ENCODE data around the gene GPR89B. TPM values are rescaled to one million over a fixed set of nuclear protein-coding genes. Genes with fewer than 3 reads are reported as not detected.

Gene GPR89B
- total and polyA plus RNA-seq, 2 of the 8 experiments (the other 6 are each of a cell fraction or from before 2014, with no cell fraction given), result 19.5 to 32.5 TPM

DNA sequence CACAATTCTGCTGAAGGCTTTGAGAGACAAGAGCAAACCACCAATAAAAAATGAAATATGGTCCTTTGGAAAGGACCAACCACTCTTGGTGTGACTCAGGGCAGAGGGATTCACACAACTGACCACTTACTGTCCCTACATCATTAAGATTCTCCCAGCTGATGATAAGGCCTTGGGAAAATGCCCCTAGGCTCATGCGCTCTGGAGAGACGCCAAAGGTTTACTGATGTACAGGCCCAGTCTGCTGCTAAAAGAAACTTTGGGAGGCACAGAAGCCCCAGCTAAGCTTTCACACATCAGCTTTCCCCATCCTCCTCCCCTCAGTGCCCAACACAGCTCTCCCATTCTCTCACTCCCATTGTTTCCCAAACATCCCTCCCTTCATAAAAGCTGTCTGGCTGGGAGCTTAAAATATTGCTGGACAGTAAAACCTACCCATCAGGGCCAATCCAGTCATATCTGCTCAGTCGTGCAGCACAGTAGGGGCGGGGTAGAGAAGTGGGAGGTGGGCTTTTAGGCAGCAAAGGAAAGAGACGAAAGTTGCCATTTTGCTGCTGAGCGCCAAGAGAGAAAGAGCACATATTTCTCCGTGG is 25.9 kb upstream of the GPR89B start, which contains the start of gene GJA8:
GJA8 (plus strand) TSS at position 543 of the 593 bp plus-strand sequence. CDS start 5,161 bp downstream, outside the sequence.
- no peak within 1 kb of the TSS for H3K27ac ChIP-seq (ENCODE audit: low read depth, low read length)
- no peak within 1 kb of the TSS for H3K14ac ChIP-seq (ENCODE audit: insufficient read length)
- CTCF ChIA-PET (ENCODE audit: partially characterized antibody), result interaction anchor here (0.5 to 5.5 kb wide), 6 partner anchors 10 to 248 kb away, joined by 3 to 21 read pairs (median 4); no protein-coding TSS in a partner anchor
- no peak within 1 kb of the TSS for H2BK5ac ChIP-seq (ENCODE audit: low read depth, low read length)
- H3K4ac ChIP-seq (replicated peaks; ENCODE audit: insufficient read length, low read depth, low read length), result no peak within 1 kb of the TSS
- no peak within 1 kb of the TSS for H3K4me3 ChIP-seq (ENCODE audit: extremely low read depth in 1 of 4, insufficient read depth in 2 of 4, low read depth in 3 of 4, low read length in 4 of 4)
- H2BK12ac ChIP-seq (ENCODE audit: low read depth, low read length), result no peak within 1 kb of the TSS
- H2AFZ ChIP-seq (ENCODE audit: low read length), result peak within 1 kb of the TSS; percentile 40; the same call in 1 of the 2 replicates
- no peaks in the 10 kb centered on the region for H3K9me3 ChIP-seq (ENCODE audit: insufficient read depth in 2 of 2, low read depth in 1 of 2, low read length in 1 of 2)
- H3K79me2 ChIP-seq (ENCODE audit: control insufficient read depth in 1 of 2, insufficient read depth in 2 of 2, low read length in 2 of 2), result no peaks in the 10 kb centered on the region
- H3K4me1 ChIP-seq (replicated peaks in 1 of 4; ENCODE audit: control insufficient read depth in 3 of 4, insufficient read depth in 4 of 4, low read length in 3 of 4), result no peaks in the 10 kb centered on the region
- no peak within 1 kb of the TSS for H2BK15ac ChIP-seq (ENCODE audit: low read length)
- no peak within 1 kb of the TSS for H2BK20ac ChIP-seq (ENCODE audit: low read length)
- TF ChIP-seq HDAC2 (IDR thresholded peaks at IDR 0.05; ENCODE audit: borderline replicate concordance in 1 of 2, low read depth in 2 of 2, low read length in 2 of 2) (no peak), SIN3A (conservative IDR thresholded peaks at IDR 0.05 in 1 of 2, IDR thresholded peaks at IDR 0.05 in 1 of 2; ENCODE audit: low read depth in 1 of 2, low read length in 2 of 2) (no peak), TCF12 (IDR thresholded peaks at IDR 0.05; ENCODE audit: low read depth, low read length) (no peak), ASH2L (IDR thresholded peaks at IDR 0.05; ENCODE audit: low read length) (no peak), KDM4A (IDR thresholded peaks at IDR 0.05; ENCODE audit: low read depth, low read length, severe bottlenecking) (no peak), MAFK (IDR thresholded peaks at IDR 0.05; ENCODE audit: low read depth, low read length) (no peak), TAF7 (optimal IDR thresholded peaks at IDR 0.05; ENCODE audit: borderline replicate concordance, low read depth, low read length) (no peak)
- TF ChIP-seq, protein P1, sequence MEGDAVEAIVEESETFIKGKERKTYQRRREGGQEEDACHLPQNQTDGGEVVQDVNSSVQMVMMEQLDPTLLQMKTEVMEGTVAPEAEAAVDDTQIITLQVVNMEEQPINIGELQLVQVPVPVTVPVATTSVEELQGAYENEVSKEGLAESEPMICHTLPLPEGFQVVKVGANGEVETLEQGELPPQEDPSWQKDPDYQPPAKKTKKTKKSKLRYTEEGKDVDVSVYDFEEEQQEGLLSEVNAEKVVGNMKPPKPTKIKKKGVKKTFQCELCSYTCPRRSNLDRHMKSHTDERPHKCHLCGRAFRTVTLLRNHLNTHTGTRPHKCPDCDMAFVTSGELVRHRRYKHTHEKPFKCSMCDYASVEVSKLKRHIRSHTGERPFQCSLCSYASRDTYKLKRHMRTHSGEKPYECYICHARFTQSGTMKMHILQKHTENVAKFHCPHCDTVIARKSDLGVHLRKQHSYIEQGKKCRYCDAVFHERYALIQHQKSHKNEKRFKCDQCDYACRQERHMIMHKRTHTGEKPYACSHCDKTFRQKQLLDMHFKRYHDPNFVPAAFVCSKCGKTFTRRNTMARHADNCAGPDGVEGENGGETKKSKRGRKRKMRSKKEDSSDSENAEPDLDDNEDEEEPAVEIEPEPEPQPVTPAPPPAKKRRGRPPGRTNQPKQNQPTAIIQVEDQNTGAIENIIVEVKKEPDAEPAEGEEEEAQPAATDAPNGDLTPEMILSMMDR (IDR thresholded peaks at IDR 0.05; ENCODE audit: control extremely low read depth in 1 of 3, insufficient read depth in 1 of 3, low read depth in 1 of 3, low read length in 3 of 3), result no peak
- no peak within 1 kb of the TSS for H2BK120ac ChIP-seq (replicated peaks; ENCODE audit: low read depth, low read length)
- no peak for FAIRE-seq
- H3K36me3 ChIP-seq (ENCODE audit: control insufficient read depth in 2 of 4, insufficient read depth in 4 of 4, low read length in 3 of 4), result no peaks in the 10 kb centered on the region
- no peaks in the 10 kb centered on the region for H4K20me1 ChIP-seq (replicated peaks in 1 of 2; ENCODE audit: control insufficient read depth in 1 of 2, insufficient read depth in 2 of 2, low read length in 2 of 2)
- no peak within 1 kb of the TSS for H4K5ac ChIP-seq (ENCODE audit: insufficient read length, low read depth, low read length)
- no peak within 1 kb of the TSS for H3K23ac ChIP-seq (ENCODE audit: insufficient read length)
- H4K91ac ChIP-seq (replicated peaks; ENCODE audit: insufficient read length, low read length), result no peak within 1 kb of the TSS
- no peaks in the 10 kb centered on the region; a peak in 1 of 7 replicates for H3K27me3 ChIP-seq (replicated peaks in 1 of 4; ENCODE audit: control insufficient read depth in 3 of 4, extremely low read depth in 1 of 4, insufficient read depth in 3 of 4, low read length in 3 of 4)
- no peak within 1 kb of the TSS for H2AK5ac ChIP-seq (ENCODE audit: low read depth, low read length)
- H3K23me2 ChIP-seq (ENCODE audit: low read depth, low read length), result no peaks in the 10 kb centered on the region
- POLR2A ChIA-PET (ENCODE audit: partially characterized antibody), result no interaction called here
- no peak within 1 kb of the TSS for H3K56ac ChIP-seq (replicated peaks; ENCODE audit: insufficient read length, low read depth, low read length)
- H4K8ac ChIP-seq (ENCODE audit: extremely low read depth, insufficient read depth, low read length), result no peak within 1 kb of the TSS
- no peak for DNase-seq (ENCODE audit: low read depth in 1 of 2, low spot score in 2 of 2)
- H3K79me1 ChIP-seq (ENCODE audit: low read depth, low read length), result no peaks in the 10 kb centered on the region
- H3K4me2 ChIP-seq (ENCODE audit: insufficient read depth in 1 of 2, low read depth in 2 of 2, low read length in 2 of 2), result no peak within 1 kb of the TSS
- 90% methylated on average over 7 of the region's 7 CpGs; no CpG with 5 or more reads in 1 of the 2 experiments for WGBS, 2 experiments (ENCODE audit: extremely low coverage in 1 of 2, insufficient coverage in 1 of 2, insufficient read length in 1 of 2, insufficient replicate concordance in 2 of 2, low coverage in 1 of 2, low lambda C conversion rate in 2 of 2, missing lambda C conversion rate in 1 of 2)
- no peak within 1 kb of the TSS for H3K18ac ChIP-seq (ENCODE audit: extremely low read depth, low read length)
- H3K9ac ChIP-seq (replicated peaks in 1 of 4; ENCODE audit: extremely low read depth in 1 of 4, low read depth in 3 of 4, low read length in 3 of 4), result no peak within 1 kb of the TSS
